Gastroesophageal sphincter (tissue), 3 donors: Measurements from ENCODE around the gene LIPE.

ENCODE experiments used
- CTCF ChIP-seq, 4 experiments: fragments of 200-600 bp in 2 of 4; fragments of 450-650 bp in 2 of 4; sonication (generic) in 1 of 4; IDR thresholded peaks; one replicate each; pipeline ENCODE4 v1.5.1; 2017 to 2019; ENCODE audit warnings: antibody characterized with exemption in 4 of 4, mild to moderate bottlenecking in 2 of 4, moderate library complexity in 2 of 4
- POLR2AphosphoS5 ChIP-seq: sonication (generic); formaldehyde crosslinking; IDR thresholded peaks from one replicate; pipeline ENCODE4 v1.6.1; 2017; ENCODE audit warnings: antibody characterized with exemption

- TF ChIP-seq CTCF (IDR thresholded peaks at IDR 0.05) (no peak), POLR2AphosphoS5 (no peak)
Measured at GRCh38 chr19:42355896-42356295, 71.3 kb downstream of the LIPE start.
